Astrocyte of the spinal cord (primary cell): ENCODE data around the gene VAPB.

ENCODE experiments used
- DNase-seq: peaks from one replicate; pipeline ENCODE4 v3.0.0; 2011; ENCODE audit warnings: low read depth, low spot score
- H3K4me3 ChIP-seq: 2 replicates; pipeline ENCODE4 v1.5.1; 2011; ENCODE audit warnings: low read depth, mild to moderate bottlenecking, low read length, moderate library complexity
- CTCF ChIP-seq: IDR thresholded peaks from 2 replicates; pipeline ENCODE4 v1.5.1; 2012; ENCODE audit warnings: low read depth, mild to moderate bottlenecking, low read length, inconsistent platforms
- in situ Hi-C: cut with HindIII; loops from 2 replicates; pipeline ENCODE4 v1.10.0; 2017; ENCODE audit warnings: low sequenced_read_pairs

Gene VAPB

GRCh38 chr20:58441723-58442122 lies 52.7 kb downstream of the VAPB start:
- TF ChIP-seq CTCF = no peak
- no peak overlapping the region for H3K4me3 ChIP-seq
- DNase-seq = no peak
- in situ Hi-C loops = no loop called here

- no peak for TF ChIP-seq CTCF
- H3K4me3 ChIP-seq = no peak overlapping the region
- DNase-seq = no peak
- in situ Hi-C loops = no loop called here
Observed at GRCh38 chr20:58444746-58445255, 55.8 kb downstream of the VAPB start.

GRCh38 chr20:58446264-58446959 lies 57.4 kb downstream of the VAPB start:
- in situ Hi-C loops = no loop called here
- H3K4me3 ChIP-seq = no peak overlapping the region
- TF ChIP-seq CTCF = no peak
- DNase-seq = no peak

- in situ Hi-C loops = no loop called here
- no peak overlapping the region for H3K4me3 ChIP-seq
- no peak for DNase-seq
- no peak for TF ChIP-seq CTCF
Observed at GRCh38 chr20:58446960-58447265, 57.9 kb downstream of the VAPB start.

- in situ Hi-C loops = no loop called here
- TF ChIP-seq CTCF = peak; percentile 81
- DNase-seq = peak; percentile 61
- H3K4me3 ChIP-seq = no peak overlapping the region
Observed at GRCh38 chr20:58447511-58448391, 58.7 kb downstream of the VAPB start.

- DNase-seq = no peak
- in situ Hi-C loops = no loop called here
- H3K4me3 ChIP-seq = no peak overlapping the region
- TF ChIP-seq CTCF = no peak
Observed at GRCh38 chr20:58448958-58449357, 59.9 kb downstream of the VAPB start.
